ENCODE data around the gene ABL1. TPM values are rescaled to one million over a fixed set of nuclear protein-coding genes. Genes with fewer than 3 reads are reported as not detected.

ABL1 gene
- polyA plus RNA-seq, 3 donors: 73.5 to 86.1 (median 79.0) TPM

GRCh38 chr9:130861372-130862180 lies 26.5 kb downstream of the ABL1 start:
- no peak for DNase-seq (ENCODE audit: extremely low read depth in 1 of 11, low read depth in 9 of 11, low spot score in 4 of 11)

GRCh38 chr9:130862217-130862616 lies 27.2 kb downstream of the ABL1 start:
- DNase-seq (ENCODE audit: extremely low read depth in 1 of 11, low read depth in 9 of 11, low spot score in 4 of 11): no peak

GRCh38 chr9:130862747-130863146 lies 27.7 kb downstream of the ABL1 start:
- no peak for DNase-seq (ENCODE audit: extremely low read depth in 1 of 11, low read depth in 9 of 11, low spot score in 4 of 11)

GRCh38 chr9:130864541-130864940 lies 29.5 kb downstream of the ABL1 start:
- no peak for DNase-seq (ENCODE audit: extremely low read depth in 1 of 11, low read depth in 9 of 11, low spot score in 4 of 11)

GRCh38 chr9:130865921-130866320 lies 30.9 kb downstream of the ABL1 start:
- DNase-seq (ENCODE audit: extremely low read depth in 1 of 11, low read depth in 9 of 11, low spot score in 4 of 11): no peak

DNA sequence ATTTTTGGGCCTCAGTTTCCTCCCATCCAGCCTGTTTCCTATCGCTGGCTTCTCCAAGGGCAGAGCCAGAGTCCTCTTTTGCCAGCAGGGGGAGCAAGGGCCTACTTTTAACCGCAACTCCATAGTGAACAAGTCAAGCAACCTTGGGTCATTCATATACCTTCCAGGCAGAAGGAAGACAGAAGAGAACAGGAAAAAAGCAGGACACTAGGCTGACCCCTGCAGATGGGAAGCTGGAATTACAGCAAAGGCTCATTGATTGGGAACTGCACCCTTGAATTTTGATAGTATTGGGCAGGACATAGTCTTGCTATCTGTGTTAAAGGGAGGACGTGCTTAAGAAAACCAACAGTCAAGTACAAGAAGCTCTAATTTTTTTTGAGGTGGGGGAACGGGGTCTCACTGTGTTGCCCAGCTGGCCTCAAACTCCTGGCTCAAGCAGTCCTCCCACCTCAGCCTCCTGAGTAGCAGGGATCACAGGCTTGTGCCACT lies 31.5 kb downstream of the ABL1 start:
- peak in 9 of 11 donors; percentile 54 to 87 (median 75) for DNase-seq (ENCODE audit: extremely low read depth in 1 of 11, low read depth in 9 of 11, low spot score in 4 of 11)

DNA sequence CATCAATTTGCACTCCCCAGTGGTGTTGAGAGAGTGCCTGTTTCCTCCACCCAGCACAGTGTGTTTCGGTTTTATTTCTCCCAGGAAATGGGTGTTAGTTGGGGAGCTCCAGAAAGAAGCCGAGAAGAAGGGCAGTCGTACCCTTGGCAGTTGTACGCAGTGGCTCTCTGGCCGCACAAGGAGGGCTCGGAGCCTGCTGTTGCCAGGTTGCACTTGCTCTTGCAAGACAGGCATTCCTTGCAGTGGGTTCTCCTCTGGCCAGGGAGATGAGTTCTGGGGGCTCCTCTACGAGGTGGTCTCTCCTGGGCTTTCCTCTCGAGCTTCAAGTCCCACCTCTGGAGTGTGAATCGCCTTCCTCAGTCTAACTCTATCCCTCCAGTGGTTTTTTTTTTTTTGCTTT lies 32.5 kb downstream of the ABL1 start:
- DNase-seq (ENCODE audit: extremely low read depth in 1 of 11, low read depth in 9 of 11, low spot score in 4 of 11): no peak

DNA sequence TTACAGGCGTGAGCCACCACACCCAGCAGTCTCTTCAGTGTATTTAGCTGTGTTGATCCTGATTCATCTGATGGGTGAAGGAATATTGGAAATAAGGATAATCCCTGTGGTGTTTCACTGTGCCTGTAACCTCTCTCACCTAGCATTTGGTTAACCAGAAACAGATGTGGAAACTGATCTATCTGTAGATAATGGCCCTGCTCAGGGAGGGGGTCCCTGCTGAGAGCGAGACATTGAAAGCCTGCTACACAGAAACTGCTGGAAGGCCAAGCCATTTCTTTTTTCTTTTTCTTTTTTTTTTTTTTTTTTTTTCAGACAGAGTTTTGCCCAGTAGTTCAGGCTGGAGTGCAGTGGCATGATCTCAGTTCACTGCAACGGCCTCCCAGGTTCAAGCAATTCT lies 33.2 kb downstream of the ABL1 start:
- DNase-seq (ENCODE audit: extremely low read depth in 1 of 11, low read depth in 9 of 11, low spot score in 4 of 11): no peak

DNA sequence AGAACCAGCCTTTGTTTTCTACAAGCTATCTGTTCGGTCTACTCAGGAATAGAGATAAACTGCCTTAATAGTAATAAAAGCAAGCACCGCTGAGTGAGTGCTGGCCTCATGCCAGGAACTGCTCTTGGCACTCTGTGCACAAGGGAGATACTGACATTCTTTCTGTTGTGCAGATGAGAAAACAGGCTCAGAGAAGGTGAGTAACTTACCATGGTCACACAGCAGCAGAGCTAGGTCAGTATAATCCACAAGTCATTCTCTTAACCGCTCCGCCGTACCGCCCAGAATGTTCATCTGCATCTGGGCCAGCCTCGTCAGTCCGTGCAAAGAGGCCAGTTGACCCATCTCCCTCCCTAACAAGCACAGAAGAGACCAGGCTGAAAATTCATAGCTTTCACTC lies 34.2 kb downstream of the ABL1 start:
- no peak for DNase-seq (ENCODE audit: extremely low read depth in 1 of 11, low read depth in 9 of 11, low spot score in 4 of 11)

DNA sequence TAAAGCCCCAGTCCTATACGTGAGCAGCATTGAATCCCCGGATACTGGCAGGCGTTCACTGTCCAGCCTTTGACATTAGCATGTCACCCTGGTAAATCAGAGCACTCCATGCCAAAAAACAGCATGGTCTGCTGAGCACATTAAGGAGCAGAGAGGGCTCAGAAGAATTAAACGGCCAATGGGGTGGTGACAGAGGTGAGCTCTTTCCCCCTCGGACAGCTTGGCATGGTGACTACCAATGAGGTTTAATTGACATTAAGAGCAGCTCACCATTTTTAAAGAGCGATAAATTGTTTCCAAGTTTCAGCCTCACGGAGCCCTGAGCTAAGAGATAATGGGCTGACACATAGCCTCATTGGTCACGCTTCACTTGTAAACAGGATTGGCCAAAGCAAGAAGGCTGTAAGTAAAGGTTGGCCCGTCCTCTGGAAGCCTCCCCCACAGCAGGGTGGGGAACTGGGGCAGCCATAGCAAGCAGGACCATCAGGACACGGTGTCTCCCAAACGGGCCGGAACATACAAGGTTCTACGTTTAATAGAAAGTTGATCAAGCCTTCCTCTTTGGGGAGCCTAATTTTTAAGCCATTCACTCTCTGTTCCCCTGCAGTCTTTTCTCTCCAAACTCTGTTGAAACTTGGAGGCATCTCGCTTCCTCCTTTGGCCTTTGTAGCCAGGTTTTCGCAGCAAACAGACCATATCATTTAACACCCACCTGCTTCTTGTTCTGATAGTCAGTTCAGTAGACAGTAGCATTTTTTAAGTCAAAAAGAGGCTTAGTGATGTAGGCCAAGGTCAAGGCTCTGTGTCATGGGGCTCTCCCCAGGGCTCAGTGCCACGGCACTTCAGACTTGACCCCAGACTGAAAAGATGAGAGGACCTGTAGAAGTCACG lies 35.7 kb downstream of the ABL1 start:
- DNase-seq (ENCODE audit: extremely low read depth in 1 of 11, low read depth in 9 of 11, low spot score in 4 of 11): no peak

- no peak for DNase-seq (ENCODE audit: extremely low read depth in 1 of 11, low read depth in 9 of 11, low spot score in 4 of 11)
Observed at GRCh38 chr9:130871395-130872062, 36.5 kb downstream of the ABL1 start.

GRCh38 chr9:130872093-130872492 lies 37.0 kb downstream of the ABL1 start:
- DNase-seq (ENCODE audit: extremely low read depth in 1 of 11, low read depth in 9 of 11, low spot score in 4 of 11): no peak

GRCh38 chr9:130872508-130872907 lies 37.5 kb downstream of the ABL1 start:
- DNase-seq (ENCODE audit: extremely low read depth in 1 of 11, low read depth in 9 of 11, low spot score in 4 of 11): no peak

DNA sequence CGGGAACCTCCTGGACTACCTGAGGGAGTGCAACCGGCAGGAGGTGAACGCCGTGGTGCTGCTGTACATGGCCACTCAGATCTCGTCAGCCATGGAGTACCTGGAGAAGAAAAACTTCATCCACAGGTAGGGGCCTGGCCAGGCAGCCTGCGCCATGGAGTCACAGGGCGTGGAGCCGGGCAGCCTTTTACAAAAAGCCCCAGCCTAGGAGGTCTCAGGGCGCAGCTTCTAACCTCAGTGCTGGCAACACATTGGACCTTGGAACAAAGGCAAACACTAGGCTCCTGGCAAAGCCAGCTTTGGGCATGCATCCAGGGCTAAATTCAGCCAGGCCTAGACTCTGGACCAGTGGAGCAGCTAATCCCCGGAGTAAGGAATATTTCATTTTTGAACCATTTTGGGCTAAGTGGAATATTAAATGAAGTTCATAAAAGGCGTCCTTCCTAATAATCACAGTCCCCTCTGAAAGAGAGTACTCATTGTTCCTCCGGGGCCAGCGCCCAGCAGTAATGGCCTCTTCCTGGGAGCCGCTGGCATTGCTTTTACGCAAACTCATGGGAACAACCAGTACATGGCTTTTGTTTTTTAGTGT lies 38.0 kb downstream of the ABL1 start:
- no peak for DNase-seq (ENCODE audit: extremely low read depth in 1 of 11, low read depth in 9 of 11, low spot score in 4 of 11)

- no peak for DNase-seq (ENCODE audit: extremely low read depth in 1 of 11, low read depth in 9 of 11, low spot score in 4 of 11)
Observed at GRCh38 chr9:130873966-130874365, 38.9 kb downstream of the ABL1 start.

DNA sequence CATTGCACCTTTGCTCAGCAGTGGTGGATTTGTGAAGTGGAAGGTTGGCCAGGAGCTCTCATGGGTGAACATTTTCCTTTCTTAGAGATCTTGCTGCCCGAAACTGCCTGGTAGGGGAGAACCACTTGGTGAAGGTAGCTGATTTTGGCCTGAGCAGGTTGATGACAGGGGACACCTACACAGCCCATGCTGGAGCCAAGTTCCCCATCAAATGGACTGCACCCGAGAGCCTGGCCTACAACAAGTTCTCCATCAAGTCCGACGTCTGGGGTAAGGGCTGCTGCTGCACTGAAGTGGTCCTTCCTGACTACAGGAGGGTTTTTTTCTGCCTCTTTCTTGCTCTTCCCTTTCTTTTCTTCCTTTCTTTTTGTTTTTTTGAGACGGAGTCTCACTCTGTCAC lies 39.7 kb downstream of the ABL1 start:
- no peak for DNase-seq (ENCODE audit: extremely low read depth in 1 of 11, low read depth in 9 of 11, low spot score in 4 of 11)

- no peak for DNase-seq (ENCODE audit: extremely low read depth in 1 of 11, low read depth in 9 of 11, low spot score in 4 of 11)
Observed at GRCh38 chr9:130877300-130877699, 42.2 kb downstream of the ABL1 start.

DNA sequence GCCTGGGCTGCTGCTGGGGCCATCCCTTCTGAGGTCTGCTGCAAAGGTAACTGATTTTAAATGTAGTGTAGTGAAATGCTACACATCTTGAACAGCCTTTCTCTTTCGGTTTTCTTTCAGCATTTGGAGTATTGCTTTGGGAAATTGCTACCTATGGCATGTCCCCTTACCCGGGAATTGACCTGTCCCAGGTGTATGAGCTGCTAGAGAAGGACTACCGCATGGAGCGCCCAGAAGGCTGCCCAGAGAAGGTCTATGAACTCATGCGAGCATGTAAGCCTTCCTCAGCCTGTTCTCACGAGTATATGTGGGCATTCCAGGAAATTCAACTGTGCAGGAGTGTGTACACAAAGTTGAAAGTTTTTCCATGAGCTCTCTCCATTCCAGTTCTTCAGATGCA lies 43.2 kb downstream of the ABL1 start:
- DNase-seq (ENCODE audit: extremely low read depth in 1 of 11, low read depth in 9 of 11, low spot score in 4 of 11): no peak

DNA sequence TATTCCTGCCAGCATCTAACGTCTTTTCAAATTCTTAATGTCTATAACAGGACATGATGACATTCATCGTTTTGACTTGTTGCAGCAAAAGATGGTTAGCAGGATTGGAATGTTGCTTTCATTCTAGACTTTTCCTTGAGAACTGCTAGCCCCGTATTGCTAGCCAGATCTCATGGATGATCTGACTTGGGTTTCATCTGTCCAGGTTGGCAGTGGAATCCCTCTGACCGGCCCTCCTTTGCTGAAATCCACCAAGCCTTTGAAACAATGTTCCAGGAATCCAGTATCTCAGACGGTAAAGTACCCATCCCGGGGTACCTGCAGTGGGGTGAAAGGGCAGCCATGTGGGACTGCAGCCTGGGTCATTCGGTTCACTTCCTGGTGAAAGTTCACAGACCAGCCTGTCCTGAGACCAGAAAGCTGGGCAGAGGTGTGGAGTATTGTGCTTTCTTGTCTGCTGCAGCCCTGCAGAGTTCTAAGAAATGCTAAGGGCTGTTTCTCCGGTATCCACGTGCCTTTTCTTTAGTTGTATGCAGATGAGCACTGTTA lies 44.9 kb downstream of the ABL1 start:
- DNase-seq (ENCODE audit: extremely low read depth in 1 of 11, low read depth in 9 of 11, low spot score in 4 of 11): no peak
